CD8-positive, alpha-beta memory T cell (primary cell): ENCODE measurements around the gene HOXD9. TPM values are rescaled to one million over a fixed set of nuclear protein-coding genes. Genes with fewer than 3 reads are reported as not detected.

Experiments
- CTCF ChIA-PET: fragments of 350-600 bp; sonication (Branson Sonifier 250); formaldehyde crosslinking; loops from one replicate; lab custom pipeline; 2021; ENCODE audit warnings: antibody characterized with exemption; lab: Charles Lee
- POLR2A ChIA-PET: fragments of 350-600 bp; sonication (Branson Sonifier 250); formaldehyde crosslinking; loops from one replicate; lab custom pipeline; 2021; ENCODE audit warnings: antibody characterized with exemption; lab: Charles Lee
- DNase-seq, 5 donors: peaks; one replicate each; pipeline versions ENCODE4 v3.0.0 to v3.0.0-alpha.2; 2020 to 2022; ENCODE audit warnings: mixed read lengths in 1 of 5
- H3K27ac ChIP-seq: one replicate; pipeline ENCODE4 v1.7.0; 2013; ENCODE audit warnings: low read depth, mild to moderate bottlenecking, low read length, moderate library complexity
- H3K27me3 ChIP-seq: 2 replicates; pipeline ENCODE4 v1.7.0; 2013; ENCODE audit warnings: low read length, mild to moderate bottlenecking; ENCODE audit not compliant: insufficient read depth, poor library complexity, severe bottlenecking
- H3K36me3 ChIP-seq: 2 replicates; pipeline ENCODE4 v1.7.0; 2013; ENCODE audit warnings: mild to moderate bottlenecking, low read length, moderate library complexity; ENCODE audit not compliant: insufficient read depth
- H3K4me1 ChIP-seq: 2 replicates; pipeline ENCODE4 v1.7.0; 2013; ENCODE audit warnings: mild to moderate bottlenecking, low read length, moderate library complexity; ENCODE audit not compliant: insufficient read depth
- H3K4me3 ChIP-seq: 2 replicates; pipeline ENCODE4 v1.7.0; 2013; ENCODE audit warnings: mild to moderate bottlenecking, low read length
- H3K9me3 ChIP-seq: 2 replicates; pipeline ENCODE4 v1.7.0; 2013; ENCODE audit warnings: mild to moderate bottlenecking, low read length
- H3K27ac Mint-ChIP-seq, 8 donors: one replicate each; pipeline ENCODE4 v1.8.0; 2020 to 2021; ENCODE audit warnings: mixed read lengths in 8 of 8, mild to moderate bottlenecking in 6 of 8, inconsistent platforms in 3 of 8, moderate library complexity in 3 of 8
- H3K27me3 Mint-ChIP-seq, 2 donors: one replicate each; pipeline ENCODE4 v1.8.0; 2020 to 2021; ENCODE audit warnings: mixed read lengths in 2 of 2, mild to moderate bottlenecking in 1 of 2, moderate library complexity in 1 of 2
- H3K36me3 Mint-ChIP-seq, 3 donors: one replicate each; pipeline ENCODE4 v1.8.0; 2020 to 2021; ENCODE audit warnings: mixed read lengths in 3 of 3, inconsistent platforms in 1 of 3, mild to moderate bottlenecking in 1 of 3
- H3K4me1 Mint-ChIP-seq, 3 donors: one replicate each; pipeline ENCODE4 v1.8.0; 2020 to 2021; ENCODE audit warnings: mixed read lengths in 3 of 3, inconsistent platforms in 1 of 3, mild to moderate bottlenecking in 1 of 3
- H3K4me3 Mint-ChIP-seq, 7 donors: one replicate each; pipeline ENCODE4 v1.8.0; 2020 to 2021; ENCODE audit warnings: mixed read lengths in 7 of 7, mild to moderate bottlenecking in 6 of 7, moderate library complexity in 4 of 7, inconsistent platforms in 2 of 7
- H3K9me3 Mint-ChIP-seq, 5 donors: one replicate each; pipeline ENCODE4 v1.8.0; 2020 to 2022; ENCODE audit warnings: mixed read lengths in 5 of 5, mild to moderate bottlenecking in 3 of 5, moderate library complexity in 2 of 5, inconsistent platforms in 1 of 5
- polyA plus RNA-seq: library from polyadenylated mRNA; unstranded; fragments of 300-500 nt; fragmentation: Illumina TruSeq; gene quantifications from one replicate; pipeline ENCODE4 v1.2.3, GENCODE V29; 2021
- total RNA-seq, 2 experiments: library from RNA; stranded (reverse); gene quantifications; one replicate each; pipeline ENCODE4 v1.2.3, GENCODE V29; 2021

The HOXD9 gene
- total and polyA plus RNA-seq, 3 experiments from 2014 or later = not detected

GRCh38 chr2:176079285-176079830 is 43.2 kb upstream of the HOXD9 start:
- peaks cover 87% of the 10 kb centered on the region for H3K27me3 ChIP-seq
- Mint-ChIP-seq H3K9me3 (peaks cover 14 to 64% (median 58%) of the 10 kb centered on the region in 5 donors), H3K27ac (peak overlapping the region in 6 of 8 donors; percentile 39 to 94 (median 67)), H3K4me3 (peak overlapping the region; percentile 50 to 85 (median 73)), H3K27me3 (peaks cover 81 to 86% of the 10 kb centered on the region in 2 donors), H3K4me1 (peaks cover 11 to 12% (median 11%) of the 10 kb centered on the region in 3 donors), H3K36me3 (peaks cover 0 to 5% (median 4%) of the 10 kb centered on the region in 3 donors)
- H3K4me3 ChIP-seq = no peak overlapping the region
- ChIA-PET POLR2A (interaction anchor here (0.5 kb wide), 2 partner anchors 58 to 558 kb away, joined by 3 to 4 read pairs; no protein-coding TSS in a partner anchor), CTCF (no interaction called here)
- H3K9me3 ChIP-seq = peaks cover 7% of the 10 kb centered on the region
- DNase-seq = no peak
- H3K4me1 ChIP-seq = peaks cover 6% of the 10 kb centered on the region
- no peaks in the 10 kb centered on the region for H3K36me3 ChIP-seq
- no peak overlapping the region for H3K27ac ChIP-seq

- peaks cover 81 to 86% of the 10 kb centered on the region in 2 donors for H3K27me3 Mint-ChIP-seq
- Histone ChIP-seq H3K4me1 (peaks cover 6% of the 10 kb centered on the region), H3K4me3 (no peak overlapping the region), H3K36me3 (no peaks in the 10 kb centered on the region), H3K27me3 (peaks cover 87% of the 10 kb centered on the region), H3K9me3 (peaks cover 13% of the 10 kb centered on the region), H3K27ac (no peak overlapping the region)
- H3K4me3 Mint-ChIP-seq = peak overlapping the region; percentile 29 to 85 (median 69)
- H3K27ac Mint-ChIP-seq = peak overlapping the region in 5 of 8 donors; percentile 38 to 94 (median 57)
- CTCF ChIA-PET = interaction anchor here (1.4 to 2.0 kb wide), 2 partner anchors 1069 to 1739 kb away, joined by 3 to 4 read pairs; no protein-coding TSS in a partner anchor
- DNase-seq = no peak
- POLR2A ChIA-PET = no interaction called here
- H3K4me1 Mint-ChIP-seq = peaks cover 11 to 12% (median 11%) of the 10 kb centered on the region in 3 donors
- H3K9me3 Mint-ChIP-seq = peaks cover 14 to 66% (median 59%) of the 10 kb centered on the region in 5 donors
- peaks cover 0 to 5% (median 4%) of the 10 kb centered on the region in 3 donors for H3K36me3 Mint-ChIP-seq
Measured at GRCh38 chr2:176079831-176080539, 42.5 kb upstream of the HOXD9 start.

GRCh38 chr2:176080540-176081375 is 41.8 kb upstream of the HOXD9 start:
- no peak for DNase-seq
- Mint-ChIP-seq H3K4me1 (peaks cover 11 to 12% (median 11%) of the 10 kb centered on the region in 3 donors), H3K36me3 (peaks cover 0 to 5% (median 4%) of the 10 kb centered on the region in 3 donors), H3K27me3 (peaks cover 81 to 85% of the 10 kb centered on the region in 2 donors), H3K9me3 (peaks cover 14 to 67% (median 63%) of the 10 kb centered on the region in 5 donors), H3K27ac (peak overlapping the region in 7 of 8 donors; percentile 51 to 95 (median 68)), H3K4me3 (peak overlapping the region; percentile 39 to 75 (median 56))
- Histone ChIP-seq H3K27me3 (peaks cover 88% of the 10 kb centered on the region), H3K9me3 (peaks cover 17% of the 10 kb centered on the region), H3K36me3 (no peaks in the 10 kb centered on the region), H3K4me1 (peaks cover 6% of the 10 kb centered on the region), H3K4me3 (no peak overlapping the region), H3K27ac (no peak overlapping the region)
- ChIA-PET CTCF (interaction anchor here (1.2 to 2.0 kb wide), 3 partner anchors 17 to 1740 kb away, joined by 3 to 4 read pairs (median 4); no protein-coding TSS in a partner anchor), POLR2A (no interaction called here)

GRCh38 chr2:176081376-176081836 is 41.1 kb upstream of the HOXD9 start:
- POLR2A ChIA-PET = no interaction called here
- Histone ChIP-seq H3K9me3 (peaks cover 17% of the 10 kb centered on the region), H3K4me3 (no peak overlapping the region), H3K36me3 (no peaks in the 10 kb centered on the region), H3K4me1 (peaks cover 6% of the 10 kb centered on the region), H3K27ac (no peak overlapping the region), H3K27me3 (peaks cover 88% of the 10 kb centered on the region)
- Mint-ChIP-seq H3K36me3 (peaks cover 0 to 5% (median 4%) of the 10 kb centered on the region in 3 donors), H3K27me3 (peaks cover 79 to 83% of the 10 kb centered on the region in 2 donors), H3K4me3 (peak overlapping the region; percentile 39 to 75 (median 56)), H3K27ac (peak overlapping the region in 7 of 8 donors; percentile 61 to 95 (median 72)), H3K9me3 (peaks cover 12 to 65% (median 60%) of the 10 kb centered on the region in 5 donors), H3K4me1 (peaks cover 11 to 13% (median 11%) of the 10 kb centered on the region in 3 donors)
- CTCF ChIA-PET = interaction anchor here (1.2 to 2.0 kb wide), 3 partner anchors 16 to 1740 kb away, joined by 3 to 4 read pairs (median 4); no protein-coding TSS in a partner anchor
- DNase-seq = no peak

- H3K4me1 Mint-ChIP-seq = peaks cover 11 to 14% (median 11%) of the 10 kb centered on the region in 3 donors
- peak overlapping the region in 6 of 7 donors; percentile 24 to 74 (median 62) for H3K4me3 Mint-ChIP-seq
- peak overlapping the region in 6 of 8 donors; percentile 53 to 95 (median 64) for H3K27ac Mint-ChIP-seq
- no peak for DNase-seq
- no peak overlapping the region for H3K4me3 ChIP-seq
- H3K9me3 ChIP-seq = peaks cover 21% of the 10 kb centered on the region
- no peaks in the 10 kb centered on the region for H3K36me3 ChIP-seq
- H3K27me3 ChIP-seq = peaks cover 88% of the 10 kb centered on the region
- no peak overlapping the region for H3K27ac ChIP-seq
- H3K4me1 ChIP-seq = peaks cover 6% of the 10 kb centered on the region
- peaks cover 12 to 68% (median 63%) of the 10 kb centered on the region in 5 donors for H3K9me3 Mint-ChIP-seq
- ChIA-PET POLR2A (no interaction called here), CTCF (interaction anchor here (1.2 to 2.0 kb wide), 2 partner anchors 16 to 1067 kb away, joined by 4 read pairs; no protein-coding TSS in a partner anchor)
- peaks cover 0 to 7% (median 4%) of the 10 kb centered on the region in 3 donors for H3K36me3 Mint-ChIP-seq
- peaks cover 79 to 83% of the 10 kb centered on the region in 2 donors for H3K27me3 Mint-ChIP-seq
Measured at GRCh38 chr2:176081837-176082524, 40.5 kb upstream of the HOXD9 start.

- H3K4me1 Mint-ChIP-seq = peaks cover 11 to 14% (median 11%) of the 10 kb centered on the region in 3 donors
- peaks cover 80 to 84% of the 10 kb centered on the region in 2 donors for H3K27me3 Mint-ChIP-seq
- H3K27me3 ChIP-seq = peaks cover 90% of the 10 kb centered on the region
- ChIA-PET CTCF (interaction anchor here (1.2 kb wide), 1 partner anchor 44 kb away, joined by 5 read pairs; no protein-coding TSS in a partner anchor), POLR2A (no interaction called here)
- peaks cover 6% of the 10 kb centered on the region for H3K4me1 ChIP-seq
- H3K4me3 ChIP-seq = no peak overlapping the region
- H3K9me3 Mint-ChIP-seq = peaks cover 12 to 71% (median 65%) of the 10 kb centered on the region in 5 donors
- DNase-seq = no peak
- H3K27ac ChIP-seq = no peak overlapping the region
- peaks cover 21% of the 10 kb centered on the region for H3K9me3 ChIP-seq
- H3K27ac Mint-ChIP-seq = peak overlapping the region in 4 of 8 donors; percentile 12 to 95 (median 56)
- no peaks in the 10 kb centered on the region for H3K36me3 ChIP-seq
- peak overlapping the region in 5 of 7 donors; percentile 24 to 74 (median 63) for H3K4me3 Mint-ChIP-seq
- H3K36me3 Mint-ChIP-seq = peaks cover 0 to 8% (median 4%) of the 10 kb centered on the region in 3 donors
Measured at GRCh38 chr2:176082525-176082823, 40.0 kb upstream of the HOXD9 start.
